ENCODE results near the gene SLC46A1.
"Not testable (repeated sequence)": the region's sequence is repeated elsewhere in the genome, so short reads cannot be mapped to it uniquely, and the experiment has no call there.

Gene SLC46A1

GRCh38 chr17:28405632-28406472 lies at the start of gene SLC46A1:
Gene SLC46A1, minus strand, starts transcription at chr17:28406212. Its CDS starts 98 bp downstream, at chr17:28406114.
- H3K4me3 ChIP-seq (ENCODE audit: low read depth, low read length) = peak within 1 kb of the TSS; percentile 56

- no peak overlapping the region for H3K4me3 ChIP-seq (ENCODE audit: low read depth, low read length)
Observed at GRCh38 chr17:28449859-28450258, 43.8 kb upstream of the SLC46A1 start.

- H3K4me3 ChIP-seq (ENCODE audit: low read depth, low read length) = no peak overlapping the region
Observed at GRCh38 chr17:28447396-28447760, 41.4 kb upstream of the SLC46A1 start.

GRCh38 chr17:28446716-28447395 lies 40.8 kb upstream of the SLC46A1 start:
- no peak overlapping the region for H3K4me3 ChIP-seq (ENCODE audit: low read depth, low read length)

DNA sequence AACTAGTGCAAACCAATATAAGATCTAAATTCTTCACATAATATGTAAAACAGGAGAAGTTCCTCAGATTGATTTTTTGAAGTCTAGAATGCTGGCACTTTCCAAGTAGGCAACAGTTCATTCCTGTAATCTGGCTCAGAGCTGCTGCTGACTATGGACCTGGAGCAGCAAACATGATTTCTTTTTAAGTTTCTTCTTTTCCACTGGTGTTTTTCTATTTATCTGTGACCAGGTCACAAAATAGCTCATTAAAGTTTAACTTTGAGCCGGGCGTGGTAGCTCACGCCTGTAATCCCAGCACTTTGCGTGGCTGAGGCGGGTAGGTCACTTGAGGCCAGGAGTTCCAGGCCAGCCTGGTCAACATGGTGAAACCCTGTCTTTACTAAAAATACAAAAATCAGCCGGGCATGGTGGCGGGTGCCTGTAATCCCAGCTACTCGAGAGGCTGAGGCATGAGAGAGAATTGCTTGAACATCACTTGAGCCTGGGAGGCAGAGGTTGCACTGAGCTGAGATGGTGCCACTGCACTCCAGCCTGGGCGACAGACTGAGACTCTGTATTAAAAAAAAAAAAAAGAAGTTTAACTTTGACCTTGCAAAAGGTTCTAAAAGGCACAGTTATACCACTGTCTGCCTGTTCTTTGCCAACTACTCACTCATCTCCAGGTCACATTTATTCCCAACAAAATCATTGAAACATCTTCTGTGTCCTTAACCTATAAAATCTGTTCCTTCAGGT lies 38.1 kb upstream of the SLC46A1 start:
- no peak overlapping the region for H3K4me3 ChIP-seq (ENCODE audit: low read depth, low read length)

GRCh38 chr17:28434326-28434725 lies 28.3 kb upstream of the SLC46A1 start:
- not testable (repeated sequence) for H3K4me3 ChIP-seq (ENCODE audit: low read depth, low read length)

- H3K4me3 ChIP-seq (ENCODE audit: low read depth, low read length) = no peak overlapping the region
Observed at GRCh38 chr17:28433721-28434120, 27.7 kb upstream of the SLC46A1 start.

GRCh38 chr17:28427982-28428381 lies 22.0 kb upstream of the SLC46A1 start:
- not testable (repeated sequence) for H3K4me3 ChIP-seq (ENCODE audit: low read depth, low read length)

DNA sequence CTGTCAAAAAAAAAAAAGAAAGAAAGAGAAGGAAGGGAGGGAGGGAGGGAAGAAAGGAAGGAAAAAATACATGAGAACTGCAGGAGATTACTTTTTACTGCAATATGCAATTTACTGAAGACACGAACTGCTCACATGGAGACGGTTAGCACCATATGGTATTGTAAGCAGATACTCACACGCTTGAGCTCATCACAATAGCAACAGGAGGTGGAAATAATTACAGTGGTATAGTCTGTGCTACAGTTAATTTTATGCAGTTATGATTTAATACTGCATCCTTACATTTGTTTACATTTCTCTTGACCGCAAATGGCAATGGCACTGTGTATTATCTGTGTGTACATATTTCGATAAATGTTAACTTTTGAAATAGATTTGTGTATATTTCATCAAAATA lies 21.4 kb upstream of the SLC46A1 start:
- H3K4me3 ChIP-seq (ENCODE audit: low read depth, low read length) = no peak overlapping the region

GRCh38 chr17:28426081-28426519 lies 20.1 kb upstream of the SLC46A1 start:
- H3K4me3 ChIP-seq (ENCODE audit: low read depth, low read length) = no peak overlapping the region

DNA sequence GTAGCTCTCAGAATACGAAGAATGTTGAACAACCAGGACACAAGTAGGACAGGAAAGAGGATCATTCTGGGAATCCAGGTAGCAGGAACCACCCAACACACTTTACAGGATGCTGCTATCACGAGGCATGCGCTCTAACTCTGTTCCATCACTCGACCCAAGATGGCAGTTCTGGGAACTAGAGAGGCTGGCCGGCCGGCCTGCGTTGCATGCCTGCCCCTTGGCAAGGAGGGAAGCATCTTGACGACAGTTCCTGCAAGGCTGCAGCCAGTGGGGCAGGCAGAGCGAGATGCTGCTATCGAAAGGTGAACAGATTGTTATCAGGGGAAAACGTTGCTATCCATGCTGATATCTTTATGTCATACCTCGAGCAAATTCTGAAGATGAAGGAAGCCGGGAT lies 19.2 kb upstream of the SLC46A1 start:
- H3K4me3 ChIP-seq (ENCODE audit: low read depth, low read length) = no peak overlapping the region

DNA sequence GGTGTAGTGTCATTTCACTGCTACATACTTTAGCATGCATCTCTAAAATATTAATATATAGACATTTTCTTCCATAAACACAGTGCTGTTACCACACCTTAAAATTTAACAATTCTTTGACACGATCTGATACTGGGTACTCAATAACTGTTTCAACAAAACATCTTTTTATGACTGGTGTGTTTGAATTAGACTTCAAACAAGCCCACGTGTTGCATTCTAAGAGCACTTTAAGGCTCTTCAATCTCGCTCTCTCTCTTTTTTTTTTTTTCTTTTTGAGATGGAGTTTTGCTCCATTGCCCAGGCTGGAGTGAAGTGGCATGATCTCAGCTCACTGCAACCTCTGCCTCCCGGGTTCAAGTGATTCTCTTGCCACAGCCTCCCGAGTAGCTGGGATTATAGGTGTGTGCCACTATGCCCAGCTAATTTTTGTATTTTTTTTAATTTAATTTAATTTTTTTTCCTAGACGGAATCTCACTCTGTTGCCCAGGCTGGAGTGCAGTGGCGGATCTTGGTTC lies 15.8 kb upstream of the SLC46A1 start:
- H3K4me3 ChIP-seq (ENCODE audit: low read depth, low read length) = no peak overlapping the region

- no peak overlapping the region for H3K4me3 ChIP-seq (ENCODE audit: low read depth, low read length)
Observed at GRCh38 chr17:28416703-28417311, 10.8 kb upstream of the SLC46A1 start.

GRCh38 chr17:28415886-28416285 lies 9.9 kb upstream of the SLC46A1 start:
- no peak overlapping the region for H3K4me3 ChIP-seq (ENCODE audit: low read depth, low read length)

DNA sequence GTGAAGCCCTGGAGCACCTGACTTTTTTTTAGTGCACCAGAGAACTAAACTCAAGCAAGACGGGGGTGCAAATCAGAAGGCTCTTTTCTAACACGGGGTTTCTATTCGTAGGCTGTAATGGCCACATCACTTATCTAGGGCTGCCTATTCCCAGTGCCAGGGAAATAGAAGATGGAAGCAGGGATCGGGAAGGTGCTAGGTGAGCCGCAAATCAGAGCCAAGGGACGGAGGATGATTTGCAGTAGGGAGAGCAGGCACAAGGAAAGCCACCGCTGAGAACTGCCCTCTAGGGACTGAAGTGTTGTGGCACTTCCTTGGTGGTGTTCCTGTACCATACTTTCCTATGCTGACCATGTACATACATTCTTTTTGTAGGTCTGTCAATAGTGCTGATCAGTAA lies 7.8 kb upstream of the SLC46A1 start:
- H3K4me3 ChIP-seq (ENCODE audit: low read depth, low read length) = no peak overlapping the region

GRCh38 chr17:28412099-28412498 lies 6.1 kb upstream of the SLC46A1 start:
- no peak overlapping the region for H3K4me3 ChIP-seq (ENCODE audit: low read depth, low read length)

- H3K4me3 ChIP-seq (ENCODE audit: low read depth, low read length) = no peak overlapping the region
Observed at GRCh38 chr17:28407974-28408306, 1.9 kb upstream of the SLC46A1 start.

GRCh38 chr17:28407130-28407973 lies 1.3 kb upstream of the SLC46A1 start:
- H3K4me3 ChIP-seq (ENCODE audit: low read depth, low read length) = no peak overlapping the region

DNA sequence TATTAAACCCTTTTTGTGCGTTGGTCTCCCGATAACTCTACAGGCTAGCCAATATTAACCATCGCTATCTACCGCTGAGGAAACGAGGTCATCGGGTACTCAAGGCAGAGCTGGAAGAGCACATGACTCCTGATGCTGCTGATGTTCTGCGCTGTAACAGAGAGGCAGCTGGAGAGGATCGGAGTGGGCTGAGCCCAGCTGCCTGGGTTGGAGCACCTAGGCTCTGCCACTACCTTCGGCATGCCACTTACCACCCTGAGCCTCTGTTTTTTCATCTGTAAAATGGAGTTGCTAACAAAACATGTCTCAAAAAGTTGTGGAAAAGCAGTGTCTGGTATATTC lies 432 bp upstream of the SLC46A1 start:
- peak overlapping the region; percentile 56 for H3K4me3 ChIP-seq (ENCODE audit: low read depth, low read length)

GRCh38 chr17:28404812-28405570 lies 1.0 kb downstream of the SLC46A1 start:
- H3K4me3 ChIP-seq (ENCODE audit: low read depth, low read length) = no peak overlapping the region

Data from iPS-11a (cell line).